K562 (cell line): ENCODE data around the gene MRPS15. TPM values are rescaled to one million over a fixed set of nuclear protein-coding genes. Genes with fewer than 3 reads are reported as not detected.

Source experiments
- ATF1 ChIP-seq, 2 experiments: fragments of 450-650 bp in 1 of 2; IDR thresholded peaks; 2 replicates each; pipeline ENCODE4 v1.6.1; 2016; ENCODE audit warnings: missing compliant biosample characterization in 1 of 2, missing genetic modification characterization in 1 of 2
- ELF4 ChIP-seq: fragments of 450-650 bp; formaldehyde crosslinking; IDR thresholded peaks from 2 replicates; pipeline ENCODE4 v1.4.0; 2022; ENCODE audit warnings: missing genetic modification characterization
- EP400 ChIP-seq: fragments of 450-650 bp; IDR thresholded peaks from 2 replicates; pipeline ENCODE4 v1.6.1; 2017; ENCODE audit warnings: antibody characterized with exemption, mild to moderate bottlenecking, moderate library complexity
- HCFC1 ChIP-seq: IDR thresholded peaks from 2 replicates; pipeline ENCODE4 v1.6.1; 2012; ENCODE audit warnings: low read depth, low read length, improper control_type of control experiment
- HNRNPH1 ChIP-seq: fragments of 200-400 bp; formaldehyde crosslinking; optimal IDR thresholded peaks from 2 replicates; pipeline ENCODE3; 2017; ENCODE audit warnings: low read depth, mild to moderate bottlenecking, low read length, moderate library complexity
- ILF3 ChIP-seq: fragments of 450-650 bp; IDR thresholded peaks from 2 replicates; pipeline ENCODE4 v1.6.1; 2018; ENCODE audit warnings: antibody characterized with exemption, mild to moderate bottlenecking, moderate library complexity, borderline replicate concordance
- MED1 ChIP-seq: sonication (generic); formaldehyde crosslinking; IDR thresholded peaks from 2 replicates; pipeline ENCODE4 v1.8.1; 2023; ENCODE audit warnings: missing genetic modification reagents, borderline replicate concordance
- MEIS2 ChIP-seq: fragments of 450-650 bp; IDR thresholded peaks from 2 replicates; pipeline ENCODE4 v1.6.1; 2014; ENCODE audit warnings: mild to moderate bottlenecking; ENCODE audit not compliant: partially characterized antibody
- MTF1 ChIP-seq: fragments of 250-450 bp; sonication (Bioruptor Pico); IDR thresholded peaks from 2 replicates; pipeline ENCODE4 v1.9.0; 2021; ENCODE audit warnings: moderate library complexity, mild to moderate bottlenecking, inconsistent platforms, borderline replicate concordance
- NFIX ChIP-seq: fragments of 250-450 bp; sonication (Bioruptor Pico); IDR thresholded peaks from 2 replicates; pipeline ENCODE4 v1.4.0; 2020; ENCODE audit warnings: low read depth, mild to moderate bottlenecking, moderate library complexity
- REST ChIP-seq, 2 experiments: fragments of 450-650 bp; formaldehyde crosslinking in 1 of 2; IDR thresholded peaks; 2 replicates each; pipeline versions ENCODE4 v1.4.0 to v1.6.1; 2014 to 2020; ENCODE audit warnings: mild to moderate bottlenecking in 2 of 2, borderline replicate concordance in 1 of 2, low read depth in 1 of 2
- XRCC3 ChIP-seq: fragments of 450-650 bp; IDR thresholded peaks from 2 replicates; pipeline ENCODE4 v1.6.1; 2017; ENCODE audit warnings: mild to moderate bottlenecking, moderate library complexity
- ZNF239 ChIP-seq: fragments of 250-450 bp; sonication (Bioruptor Pico); IDR thresholded peaks from 2 replicates; pipeline ENCODE4 v1.4.0; 2020; ENCODE audit warnings: mild to moderate bottlenecking
- ZNF644 ChIP-seq: fragments of 200-800 bp; sonication (Bioruptor generic); IDR thresholded peaks from 2 replicates; pipeline ENCODE4 v1.6.1; 2016; ENCODE audit warnings: low read depth, missing genetic modification characterization, missing compliant biosample characterization
- polyA plus RNA-seq, 8 experiments: library from polyadenylated mRNA; depleted of rRNA in 4 of 8; stranded (reverse) in 5 of 8; unstranded in 3 of 8; fragments of >200 nt; fragmentation: Nextera tagmentation in 2 of 8; fragmentation: Illumina TruSeq in 1 of 8; extraction: Ambion mirVana in 2 of 8; extraction: Trizol in 1 of 8; gene quantifications; 2 replicates each; pipeline versions ENCODE4 v1.2.1 to v1.2.3, GENCODE V29; 2011 to 2014; ENCODE audit warnings: inconsistent platforms in 1 of 8, missing spikeins in 1 of 8
- total RNA-seq, 7 experiments: library from RNA; depleted of rRNA in 6 of 7; stranded (reverse); fragments of >200 nt in 6 of 7; fragmentation: Illumina TruSeq in 2 of 7; extraction: Trizol in 2 of 7; gene quantifications; 2 replicates each; pipeline versions ENCODE4 v1.2.1 to v1.2.3, GENCODE V29; 2011 to 2021; ENCODE audit warnings: low replicate concordance in 1 of 7
- TF ChIP-seq, protein P1 (sequence below), 2 experiments: IDR thresholded peaks; 2 replicates each; pipeline ENCODE4 v1.6.1; 2011; ENCODE audit warnings: borderline replicate concordance in 1 of 2, control low read depth in 1 of 2, low read depth in 1 of 2, low read length in 1 of 2, mild to moderate bottlenecking in 1 of 2, mixed read lengths in 1 of 2, moderate library complexity in 1 of 2; ENCODE audit not compliant: insufficient read depth in 1 of 2, insufficient read length in 1 of 2, poor library complexity in 1 of 2, severe bottlenecking in 1 of 2; ENCODE audit errors: extremely low read depth in 1 of 2
- TF ChIP-seq, protein P2 (sequence below): fragments of 450-650 bp; formaldehyde crosslinking; IDR thresholded peaks from 2 replicates; pipeline ENCODE4 v1.4.0; 2022; ENCODE audit warnings: missing genetic modification characterization

The MRPS15 gene
- total and polyA plus RNA-seq, 9 of the 15 experiments (the other 6 are each of a cell fraction or from before 2014, with no cell fraction given), result 62.9 to 286 (median 149) TPM

DNA sequence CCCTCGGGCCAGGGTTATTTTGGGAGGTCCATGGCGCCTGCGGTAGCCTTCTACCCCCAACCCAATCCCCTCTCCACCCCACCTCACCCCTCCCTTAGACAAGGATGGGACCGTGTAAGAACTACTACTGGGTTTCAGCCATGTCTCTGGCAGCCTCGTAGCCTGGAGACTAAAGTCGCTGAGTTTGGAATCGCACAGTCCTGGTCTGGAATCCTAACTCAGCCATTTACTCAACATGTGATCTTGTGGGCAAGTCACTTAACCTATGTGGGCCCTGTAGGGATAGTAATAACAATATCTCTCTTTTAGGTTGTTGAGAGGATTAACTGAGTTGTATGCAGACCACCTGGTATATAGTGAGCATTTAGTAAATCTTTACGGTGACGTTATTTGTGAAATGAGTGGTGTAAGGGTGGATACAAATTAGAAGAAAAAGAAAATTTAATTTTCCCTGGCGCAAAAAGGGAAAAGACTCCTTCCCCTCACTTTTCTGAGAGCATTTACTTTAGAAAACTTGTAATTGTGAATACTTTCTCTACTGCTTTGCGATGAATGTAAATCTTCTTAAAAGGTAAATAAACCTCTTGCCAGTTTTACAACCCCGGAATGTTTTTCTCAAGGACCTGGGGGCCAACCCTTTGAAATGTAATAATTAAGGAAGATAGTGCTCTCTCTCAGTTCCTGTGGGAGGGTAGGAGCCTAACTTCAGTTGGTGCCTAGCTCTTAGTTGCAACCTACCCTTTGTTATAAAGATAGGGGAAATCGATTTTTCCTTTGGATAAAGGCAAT, 615 bp upstream of the MRPS15 start (continued):
- TF ChIP-seq NFIX (CRISPR knock-in tag) (no peak), XRCC3 (no peak), ILF3 (0 out of 2 replicates have a peak, but pooled peaks have one; percentile 29), HNRNPH1 (no peak), MTF1 (CRISPR knock-in tag) (no peak), MED1 (no peak), ZNF239 (CRISPR knock-in tag) (no peak), ATF1 (CRISPR knock-in tag; IDR thresholded peaks at IDR 0.05) (no peak), ATF1 (tag; IDR thresholded peaks at IDR 0.05) (peak; percentile 62), MEIS2 (no peak), HCFC1 (no peak), ZNF644 (tag) (no peak; the same call in 1 of the 2 replicates), EP400 (peak; percentile 83), REST (IDR thresholded peaks at IDR 0.05; ENCODE audit: borderline replicate concordance) (no peak), REST (CRISPR knock-in tag; IDR thresholded peaks at IDR 0.05; ENCODE audit: low read depth) (no peak), ELF4 (0 out of 2 replicates have a peak, but pooled peaks have one; percentile 5)
- TF ChIP-seq, protein P1, sequence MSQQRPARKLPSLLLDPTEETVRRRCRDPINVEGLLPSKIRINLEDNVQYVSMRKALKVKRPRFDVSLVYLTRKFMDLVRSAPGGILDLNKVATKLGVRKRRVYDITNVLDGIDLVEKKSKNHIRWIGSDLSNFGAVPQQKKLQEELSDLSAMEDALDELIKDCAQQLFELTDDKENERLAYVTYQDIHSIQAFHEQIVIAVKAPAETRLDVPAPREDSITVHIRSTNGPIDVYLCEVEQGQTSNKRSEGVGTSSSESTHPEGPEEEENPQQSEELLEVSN (IDR thresholded peaks at IDR 0.05; ENCODE audit: borderline replicate concordance in 1 of 2, extremely low read depth in 1 of 2, insufficient read depth in 1 of 2, insufficient read length in 1 of 2, low read depth in 1 of 2, low read length in 1 of 2, poor library complexity in 1 of 2, severe bottlenecking in 1 of 2), result no peak
- TF ChIP-seq, protein P2, sequence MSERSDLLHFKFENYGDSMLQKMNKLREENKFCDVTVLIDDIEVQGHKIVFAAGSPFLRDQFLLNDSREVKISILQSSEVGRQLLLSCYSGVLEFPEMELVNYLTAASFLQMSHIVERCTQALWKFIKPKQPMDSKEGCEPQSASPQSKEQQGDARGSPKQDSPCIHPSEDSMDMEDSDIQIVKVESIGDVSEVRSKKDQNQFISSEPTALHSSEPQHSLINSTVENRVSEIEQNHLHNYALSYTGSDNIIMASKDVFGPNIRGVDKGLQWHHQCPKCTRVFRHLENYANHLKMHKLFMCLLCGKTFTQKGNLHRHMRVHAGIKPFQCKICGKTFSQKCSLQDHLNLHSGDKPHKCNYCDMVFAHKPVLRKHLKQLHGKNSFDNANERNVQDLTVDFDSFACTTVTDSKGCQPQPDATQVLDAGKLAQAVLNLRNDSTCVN (CRISPR knock-in tag), result peak; percentile 79; the same call in 1 of the 2 replicates
